CD14-positive monocyte (primary cell): Measurements from ENCODE around the gene CLDN5. TPM values are rescaled to one million over a fixed set of nuclear protein-coding genes. Genes with fewer than 3 reads are reported as not detected.

Experiments
- DNase-seq, 3 donors: peaks; one replicate each; pipeline ENCODE4 v3.0.0-alpha.2; 2011 to 2022
- H2AFZ ChIP-seq: 2 replicates; pipeline ENCODE4 v1.6.0; 2012; ENCODE audit warnings: mild to moderate bottlenecking, low read depth, low read length, inconsistent platforms; ENCODE audit not compliant: insufficient read depth, poor library complexity, severe bottlenecking
- H3K27ac ChIP-seq, 2 donors: 1 replicate in 1 of 2; 2 replicates in 1 of 2; pipeline ENCODE4 v1.5.1; 2012 to 2013; ENCODE audit warnings: low read length in 2 of 2, control low read depth in 1 of 2, inconsistent platforms in 1 of 2, low read depth in 1 of 2, mild to moderate bottlenecking in 1 of 2
- H3K27me3 ChIP-seq, 2 donors: one replicate each; pipeline versions ENCODE4 v1.6.0 to v1.6.1; 2011 to 2013; ENCODE audit warnings: low read length in 2 of 2; ENCODE audit not compliant: control insufficient read depth in 2 of 2, insufficient read depth in 2 of 2
- H3K36me3 ChIP-seq, 2 donors: replicated peaks in 1 of 2; 1 replicate in 1 of 2; 2 replicates in 1 of 2; pipeline versions ENCODE4 v1.5.1 to v1.6.1; 2012 to 2013; ENCODE audit warnings: low read length in 2 of 2, control low read depth in 1 of 2, inconsistent platforms in 1 of 2, mild to moderate bottlenecking in 1 of 2; ENCODE audit not compliant: insufficient read depth in 2 of 2, control insufficient read depth in 1 of 2
- H3K4me1 ChIP-seq, 2 donors: 1 replicate in 1 of 2; 2 replicates in 1 of 2; pipeline versions ENCODE4 v1.5.1 to v1.6.1; 2012 to 2013; ENCODE audit warnings: low read length in 2 of 2, control low read depth in 1 of 2, inconsistent platforms in 1 of 2, mild to moderate bottlenecking in 1 of 2, moderate library complexity in 1 of 2; ENCODE audit not compliant: insufficient read depth in 2 of 2, control insufficient read depth in 1 of 2
- H3K4me2 ChIP-seq: replicated peaks from 2 replicates; pipeline ENCODE3; 2012; ENCODE audit warnings: low read length, moderate library complexity, mild to moderate bottlenecking; ENCODE audit not compliant: poor library complexity, severe bottlenecking; ENCODE audit errors: extremely low read depth
- H3K4me3 ChIP-seq, 3 experiments: fragments of 200-600 bp in 1 of 3; sonication (generic) in 1 of 3; replicated peaks in 1 of 3; 1 replicate in 2 of 3; 2 replicates in 1 of 3; pipeline ENCODE4 v1.5.1; 2011 to 2013; ENCODE audit warnings: low read length in 3 of 3, mild to moderate bottlenecking in 3 of 3, control low read depth in 2 of 3, low read depth in 2 of 3, inconsistent platforms in 1 of 3, moderate library complexity in 1 of 3
- H3K79me2 ChIP-seq: 2 replicates; pipeline ENCODE4 v1.6.0; 2012; ENCODE audit warnings: mild to moderate bottlenecking, control low read depth, inconsistent platforms, low read length, moderate library complexity; ENCODE audit not compliant: insufficient read depth
- H3K9ac ChIP-seq: 2 replicates; pipeline ENCODE4 v1.6.0; 2017; ENCODE audit warnings: low read length, mild to moderate bottlenecking; ENCODE audit not compliant: insufficient read depth, poor library complexity, severe bottlenecking
- H3K9me3 ChIP-seq, 2 donors: replicated peaks in 1 of 2; 1 replicate in 1 of 2; 2 replicates in 1 of 2; pipeline versions ENCODE4 v1.5.1 to v1.6.1; 2012 to 2013; ENCODE audit warnings: low read length in 2 of 2, control low read depth in 1 of 2; ENCODE audit not compliant: control insufficient read depth in 1 of 2, insufficient read depth in 1 of 2
- H4K20me1 ChIP-seq: 2 replicates; pipeline ENCODE4 v1.6.0; 2012; ENCODE audit warnings: mild to moderate bottlenecking, low read length, control low read depth, moderate library complexity; ENCODE audit not compliant: insufficient read depth
- H3K27ac Mint-ChIP-seq, 7 donors: one replicate each; pipeline ENCODE4 v1.8.0; 2020; ENCODE audit warnings: mild to moderate bottlenecking in 7 of 7, mixed read lengths in 7 of 7, moderate library complexity in 6 of 7, inconsistent platforms in 2 of 7
- H3K27me3 Mint-ChIP-seq, 3 donors: one replicate each; pipeline ENCODE4 v1.8.0; 2021 to 2022; ENCODE audit warnings: low read depth in 3 of 3, mild to moderate bottlenecking in 3 of 3, mixed read lengths in 3 of 3, moderate library complexity in 3 of 3, inconsistent platforms in 1 of 3
- H3K36me3 Mint-ChIP-seq, 2 donors: one replicate each; pipeline ENCODE4 v1.8.0; 2020; ENCODE audit warnings: mixed read lengths in 2 of 2, inconsistent platforms in 1 of 2, mild to moderate bottlenecking in 1 of 2
- H3K4me1 Mint-ChIP-seq: one replicate; pipeline ENCODE4 v1.8.0; 2020; ENCODE audit warnings: mild to moderate bottlenecking, mixed read lengths
- H3K4me3 Mint-ChIP-seq, 2 donors: one replicate each; pipeline ENCODE4 v1.8.0; 2020; ENCODE audit warnings: mild to moderate bottlenecking in 2 of 2, mixed read lengths in 2 of 2, moderate library complexity in 1 of 2
- H3K9me3 Mint-ChIP-seq, 7 donors: one replicate each; pipeline ENCODE4 v1.8.0; 2020 to 2022; ENCODE audit warnings: mixed read lengths in 7 of 7, mild to moderate bottlenecking in 6 of 7, moderate library complexity in 6 of 7, inconsistent platforms in 2 of 7
- CTCF ChIP-seq: fragments of 200-600 bp; IDR thresholded peaks from one replicate; pipeline ENCODE4 v1.8.0; 2022; ENCODE audit warnings: antibody characterized with exemption, mild to moderate bottlenecking
- WGBS: methylation state at CpG from one replicate; pipeline ENCODE4 v1.1.5; 2013; ENCODE audit warnings: missing lambda C conversion rate; ENCODE audit not compliant: insufficient coverage; 5-methylcytosine and 5-hydroxymethylcytosine counted together
- intact Hi-C, 2 donors: fragments of 100-400 bp; cut with micrococcal nuclease; formaldehyde crosslinking; loops; one replicate each; pipeline versions ENCODE4 v1.15.0 to v1.15.1; 2023
- polyA plus RNA-seq, 3 donors: library from polyadenylated mRNA; depleted of rRNA in 1 of 3; unstranded in 2 of 3; stranded (reverse) in 1 of 3; fragments of 300-500 nt in 2 of 3; fragments of >200 nt in 1 of 3; fragmentation: Illumina TruSeq in 2 of 3; gene quantifications; 1 replicate in 2 of 3; 2 replicates in 1 of 3; pipeline ENCODE4 v1.2.3, GENCODE V29; 2012 to 2021

Gene CLDN5
- polyA plus RNA-seq, 3 donors, result 0.05 to 0.35 (median 0.27) TPM

- H3K79me2 ChIP-seq, result peaks cover 56% of the 10 kb centered on the region
- peak within 1 kb of the TSS; percentile 95 for H3K4me2 ChIP-seq
- WGBS, result under 1% methylated on average over 36 of the region's 42 CpGs
- peaks cover 12 to 24% of the 10 kb centered on the region in 2 donors for H3K36me3 ChIP-seq
- no peak for TF ChIP-seq CTCF
- H3K9me3 ChIP-seq, result no peaks in the 10 kb centered on the region
- H3K4me1 ChIP-seq, result peaks cover 22 to 28% of the 10 kb centered on the region in 2 donors
- intact Hi-C loops, result loop anchor here (1.0 to 10.0 kb wide), 5 partner anchors 46 to 538 kb away; partner anchors contain the start of genes ARVCF (in 1 of the 2), CLTCL1 (in 1 of the 2), GNB1L (in 1 of the 2) and HIRA (in 1 of the 2)
- no peaks in the 10 kb centered on the region for H3K27me3 ChIP-seq
- H3K27ac ChIP-seq, result peak within 1 kb of the TSS; percentile 72 to 100
- peak within 1 kb of the TSS; percentile 90 for H2AFZ ChIP-seq
- H3K4me1 Mint-ChIP-seq, result peaks cover 27% of the 10 kb centered on the region
- H3K4me3 Mint-ChIP-seq, result peak within 1 kb of the TSS; percentile 81 to 89
- peaks cover 14 to 32% of the 10 kb centered on the region in 2 donors for H3K36me3 Mint-ChIP-seq
- no peaks in the 10 kb centered on the region for H3K9me3 Mint-ChIP-seq
- H3K9ac ChIP-seq, result peak within 1 kb of the TSS; percentile 90
- peak in 1 of 3 donors; percentile 67 for DNase-seq
- peak within 1 kb of the TSS; percentile 97 to 99 (median 99) for H3K27ac Mint-ChIP-seq
- H3K27me3 Mint-ChIP-seq, result no peaks in the 10 kb centered on the region
- H3K4me3 ChIP-seq, result peak within 1 kb of the TSS; percentile 69 to 94 (median 87)
- H4K20me1 ChIP-seq, result peaks cover 39% of the 10 kb centered on the region
These were observed 45.3 kb downstream of the CLDN5 start, which contains the start of gene UFD1 for GRCh38 chr22:19478901-19479354. UFD1 (minus strand) TSS chr22:19479193; CDS start chr22:19479085, 108 bp downstream.

GRCh38 chr22:19478045-19478900, 45.9 kb downstream of the CLDN5 start:
- WGBS, result under 1% methylated on average over 24 of the region's 31 CpGs

More at GRCh38 chr22:19478045-19478900, 45.9 kb downstream of the CLDN5 start:
- Histone ChIP-seq H3K4me1 (peaks cover 22 to 28% of the 10 kb centered on the region in 2 donors), H3K4me2 (peak overlapping the region; percentile 95), H3K27me3 (no peaks in the 10 kb centered on the region), H3K36me3 (peaks cover 19 to 28% of the 10 kb centered on the region in 2 donors), H2AFZ (peak overlapping the region; percentile 90), H3K27ac (peak overlapping the region; percentile 8 to 100), H3K4me3 (peak overlapping the region; percentile 69 to 94 (median 87)), H3K79me2 (peaks cover 58% of the 10 kb centered on the region), H3K9me3 (no peaks in the 10 kb centered on the region), H4K20me1 (peaks cover 44% of the 10 kb centered on the region), H3K9ac (peak overlapping the region; percentile 90)
- H3K36me3 Mint-ChIP-seq, result peaks cover 18 to 32% of the 10 kb centered on the region in 2 donors
- intact Hi-C loops, result loop anchor here in 1 of 2 donors (2.0 to 10.0 kb wide), 4 partner anchors 45 to 539 kb away; partner anchors contain the start of genes ARVCF, CLTCL1, GNB1L and MRPL40
- no peaks in the 10 kb centered on the region for H3K27me3 Mint-ChIP-seq
- peak overlapping the region; percentile 45 to 99 (median 99) for H3K27ac Mint-ChIP-seq
- H3K9me3 Mint-ChIP-seq, result no peaks in the 10 kb centered on the region
- peak overlapping the region; percentile 81 to 89 for H3K4me3 Mint-ChIP-seq
- DNase-seq, result peak in 2 of 3 donors; percentile 4 to 17
- peaks cover 27% of the 10 kb centered on the region for H3K4me1 Mint-ChIP-seq
- no peak for TF ChIP-seq CTCF
